ENCODE results near the gene LITAF. TPM values are rescaled to one million over a fixed set of nuclear protein-coding genes. Genes with fewer than 3 reads are reported as not detected.

The LITAF gene
- polyA plus RNA-seq, 1 donor from 2014 or later: 0.31 TPM

DNA sequence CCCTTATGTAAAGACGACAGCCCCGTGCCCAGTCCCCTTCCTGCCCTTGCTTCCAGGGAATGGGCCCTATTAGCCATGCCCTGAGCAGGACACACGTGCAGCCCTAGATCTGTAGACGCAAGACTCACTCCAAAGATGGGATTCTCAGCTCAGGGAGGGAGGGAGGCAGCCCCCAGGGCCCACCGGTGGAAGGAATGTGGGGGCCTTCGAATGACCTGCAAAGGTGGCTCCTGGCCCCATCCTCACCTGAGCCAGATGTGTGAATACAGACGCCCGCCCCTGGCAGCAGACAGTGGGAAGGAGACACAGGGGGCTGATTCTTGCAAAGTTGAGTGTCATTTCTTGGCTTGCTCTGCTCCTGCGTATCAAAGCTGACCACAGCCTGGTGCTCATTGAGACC, 47.8 kb downstream of the LITAF start:
- no peak overlapping the region for H3K4me3 ChIP-seq (ENCODE audit: low read length)
- no peaks in the 10 kb centered on the region for H3K9me2 ChIP-seq (ENCODE audit: insufficient read depth, low read length)
- H3K9ac ChIP-seq (ENCODE audit: low read length): no peak overlapping the region
- H3K27me3 ChIP-seq (ENCODE audit: insufficient read depth, low read depth, low read length): no peaks in the 10 kb centered on the region
- no peak overlapping the region for H3K27ac ChIP-seq (ENCODE audit: low read length)
- H3K36me3 ChIP-seq (ENCODE audit: insufficient read depth, low read length): no peaks in the 10 kb centered on the region
- no peak for TF ChIP-seq MXI1 (conservative IDR thresholded peaks at IDR 0.05; ENCODE audit: poor library complexity, severe bottlenecking)
- TF ChIP-seq EP300 (conservative IDR thresholded peaks at IDR 0.05; ENCODE audit: poor library complexity, severe bottlenecking): no peak
- no peak for TF ChIP-seq POLR2AphosphoS5 (IDR thresholded peaks at IDR 0.05)
- no peak for TF ChIP-seq TAF1 (IDR thresholded peaks at IDR 0.05; ENCODE audit: low read depth)
- TF ChIP-seq, protein P1, sequence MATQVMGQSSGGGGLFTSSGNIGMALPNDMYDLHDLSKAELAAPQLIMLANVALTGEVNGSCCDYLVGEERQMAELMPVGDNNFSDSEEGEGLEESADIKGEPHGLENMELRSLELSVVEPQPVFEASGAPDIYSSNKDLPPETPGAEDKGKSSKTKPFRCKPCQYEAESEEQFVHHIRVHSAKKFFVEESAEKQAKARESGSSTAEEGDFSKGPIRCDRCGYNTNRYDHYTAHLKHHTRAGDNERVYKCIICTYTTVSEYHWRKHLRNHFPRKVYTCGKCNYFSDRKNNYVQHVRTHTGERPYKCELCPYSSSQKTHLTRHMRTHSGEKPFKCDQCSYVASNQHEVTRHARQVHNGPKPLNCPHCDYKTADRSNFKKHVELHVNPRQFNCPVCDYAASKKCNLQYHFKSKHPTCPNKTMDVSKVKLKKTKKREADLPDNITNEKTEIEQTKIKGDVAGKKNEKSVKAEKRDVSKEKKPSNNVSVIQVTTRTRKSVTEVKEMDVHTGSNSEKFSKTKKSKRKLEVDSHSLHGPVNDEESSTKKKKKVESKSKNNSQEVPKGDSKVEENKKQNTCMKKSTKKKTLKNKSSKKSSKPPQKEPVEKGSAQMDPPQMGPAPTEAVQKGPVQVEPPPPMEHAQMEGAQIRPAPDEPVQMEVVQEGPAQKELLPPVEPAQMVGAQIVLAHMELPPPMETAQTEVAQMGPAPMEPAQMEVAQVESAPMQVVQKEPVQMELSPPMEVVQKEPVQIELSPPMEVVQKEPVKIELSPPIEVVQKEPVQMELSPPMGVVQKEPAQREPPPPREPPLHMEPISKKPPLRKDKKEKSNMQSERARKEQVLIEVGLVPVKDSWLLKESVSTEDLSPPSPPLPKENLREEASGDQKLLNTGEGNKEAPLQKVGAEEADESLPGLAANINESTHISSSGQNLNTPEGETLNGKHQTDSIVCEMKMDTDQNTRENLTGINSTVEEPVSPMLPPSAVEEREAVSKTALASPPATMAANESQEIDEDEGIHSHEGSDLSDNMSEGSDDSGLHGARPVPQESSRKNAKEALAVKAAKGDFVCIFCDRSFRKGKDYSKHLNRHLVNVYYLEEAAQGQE (IDR thresholded peaks at IDR 0.05; ENCODE audit: borderline replicate concordance): no peak
- TF ChIP-seq CTCF (IDR thresholded peaks at IDR 0.05; ENCODE audit: poor library complexity, severe bottlenecking): no peak
- no peak for TF ChIP-seq EZH2 (IDR thresholded peaks at IDR 0.05; ENCODE audit: borderline replicate concordance, insufficient read depth, low read length, poor library complexity, severe bottlenecking)
- no peak for TF ChIP-seq RAD21 (conservative IDR thresholded peaks at IDR 0.05)
- no peak for TF ChIP-seq SMC3 (conservative IDR thresholded peaks at IDR 0.05; ENCODE audit: poor library complexity)
- H4K20me1 ChIP-seq (ENCODE audit: insufficient read depth): no peaks in the 10 kb centered on the region
- no peaks in the 10 kb centered on the region for H3F3A ChIP-seq (ENCODE audit: insufficient read depth, low read length, poor library complexity, severe bottlenecking)
- H2AFZ ChIP-seq (ENCODE audit: low read depth, low read length): no peak overlapping the region
- no peaks in the 10 kb centered on the region for H3K9me3 ChIP-seq (ENCODE audit: low read length)
- no peak overlapping the region for H3K4me2 ChIP-seq (ENCODE audit: low read length)
- H3K79me2 ChIP-seq (replicated peaks; ENCODE audit: insufficient read depth, low read length): no peaks in the 10 kb centered on the region

GRCh38 chr16:11536104-11536866, 50.4 kb downstream of the LITAF start:
- Histone ChIP-seq H3K27ac (ENCODE audit: low read length) (no peak overlapping the region), H3K36me3 (ENCODE audit: insufficient read depth, low read length) (no peaks in the 10 kb centered on the region), H3K4me2 (ENCODE audit: low read length) (no peak overlapping the region), H3K9me3 (ENCODE audit: low read length) (no peaks in the 10 kb centered on the region), H3K9ac (ENCODE audit: low read length) (no peak overlapping the region), H3K79me2 (replicated peaks; ENCODE audit: insufficient read depth, low read length) (no peaks in the 10 kb centered on the region), H3K27me3 (ENCODE audit: insufficient read depth, low read depth, low read length) (no peaks in the 10 kb centered on the region), H4K20me1 (ENCODE audit: insufficient read depth) (no peaks in the 10 kb centered on the region), H2AFZ (ENCODE audit: low read depth, low read length) (no peak overlapping the region), H3K4me3 (ENCODE audit: low read length) (no peak overlapping the region), H3K9me2 (ENCODE audit: insufficient read depth, low read length) (no peaks in the 10 kb centered on the region), H3F3A (ENCODE audit: insufficient read depth, low read length, poor library complexity, severe bottlenecking) (no peaks in the 10 kb centered on the region)
- no peak for TF ChIP-seq EZH2 (IDR thresholded peaks at IDR 0.05; ENCODE audit: borderline replicate concordance, insufficient read depth, low read length, poor library complexity, severe bottlenecking)
- TF ChIP-seq, protein P1 (IDR thresholded peaks at IDR 0.05; ENCODE audit: borderline replicate concordance): no peak
- TF ChIP-seq SMC3 (conservative IDR thresholded peaks at IDR 0.05; ENCODE audit: poor library complexity): no peak
- no peak for TF ChIP-seq POLR2AphosphoS5 (IDR thresholded peaks at IDR 0.05)
- no peak for TF ChIP-seq EP300 (conservative IDR thresholded peaks at IDR 0.05; ENCODE audit: poor library complexity, severe bottlenecking)
- no peak for TF ChIP-seq CTCF (IDR thresholded peaks at IDR 0.05; ENCODE audit: poor library complexity, severe bottlenecking)
- TF ChIP-seq MXI1 (conservative IDR thresholded peaks at IDR 0.05; ENCODE audit: poor library complexity, severe bottlenecking): no peak
- TF ChIP-seq RAD21 (conservative IDR thresholded peaks at IDR 0.05): no peak
- TF ChIP-seq TAF1 (IDR thresholded peaks at IDR 0.05; ENCODE audit: low read depth): no peak
